ENCODE measurements around the gene FRMD4A.

Gene FRMD4A

DNA sequence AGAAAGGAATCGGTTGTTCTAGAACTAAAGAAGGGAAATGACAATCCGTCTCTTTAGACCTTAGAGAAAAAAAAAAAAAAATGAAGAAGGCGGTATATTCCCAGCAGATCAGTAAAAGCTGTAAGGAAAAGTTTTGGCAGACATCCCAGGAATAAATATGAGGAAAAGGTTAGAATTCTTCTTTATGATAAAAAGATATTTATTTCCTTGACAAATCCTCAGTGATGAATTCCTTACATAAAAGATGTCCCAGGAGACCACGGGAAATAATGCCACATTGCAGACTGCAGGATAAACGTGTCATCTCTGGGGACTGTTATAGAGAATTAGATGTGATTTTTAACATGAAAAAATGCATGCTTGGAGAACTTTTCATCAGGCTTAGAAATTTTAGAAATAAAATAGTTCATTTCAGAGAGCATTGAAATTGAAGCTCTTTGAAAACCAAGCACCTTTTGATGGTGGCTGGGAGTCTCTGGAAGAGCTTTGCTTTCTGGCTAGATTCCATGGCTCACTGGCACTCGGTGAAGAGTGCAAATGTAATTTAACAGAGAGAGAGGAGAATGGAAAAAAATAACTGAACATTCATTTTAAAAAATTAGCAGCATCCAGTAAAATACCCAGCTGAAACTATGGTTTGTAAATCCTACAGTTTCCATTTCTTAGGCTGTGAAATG lies 645.8 kb downstream of the FRMD4A start:
- DNase-seq: no peak

DNA sequence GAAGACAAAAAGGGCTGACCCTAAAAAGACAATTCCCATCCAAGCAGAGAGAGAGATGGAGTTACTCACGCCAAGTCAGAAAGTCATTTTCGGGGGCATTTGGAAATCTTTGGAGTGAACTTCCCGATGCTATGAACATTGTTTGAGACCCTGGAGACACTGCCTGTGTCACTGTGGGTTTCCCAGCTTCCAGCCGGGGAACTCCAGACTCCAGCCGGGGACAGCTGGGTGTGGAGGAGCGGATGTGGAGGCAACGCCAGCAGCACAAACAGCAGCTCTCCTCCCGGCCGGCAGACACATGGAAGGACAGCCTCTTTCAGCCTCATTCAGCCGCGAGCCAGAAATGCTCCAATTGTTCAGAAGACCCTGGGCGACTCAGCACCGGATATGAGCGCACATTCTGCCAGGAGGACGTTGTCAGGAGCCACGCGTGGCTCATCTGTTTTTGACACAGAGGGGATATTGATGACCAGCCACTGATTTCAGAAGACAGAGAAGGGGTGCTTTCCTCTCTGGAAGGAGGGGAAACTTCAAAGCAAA lies 646.4 kb downstream of the FRMD4A start:
- no peak for DNase-seq

DNA sequence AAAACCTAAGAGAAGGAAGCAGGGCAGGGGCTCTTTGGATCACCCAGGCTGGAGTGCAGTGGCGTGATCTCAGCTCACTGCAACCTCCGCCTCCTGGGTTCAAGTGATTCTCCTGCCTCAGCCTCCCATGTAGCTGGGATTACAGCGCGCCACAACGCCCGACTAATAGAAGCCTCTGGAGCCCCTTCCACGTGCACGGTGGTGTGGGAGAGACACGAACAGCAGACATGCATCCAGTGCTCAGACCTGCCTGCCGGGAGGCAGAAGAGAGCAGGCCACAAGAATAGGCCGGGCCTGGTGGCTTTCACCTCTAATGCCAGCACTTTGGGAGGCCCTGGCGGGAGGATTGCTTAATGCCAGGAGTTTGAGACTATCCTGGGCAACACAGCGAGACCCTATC lies 647.7 kb downstream of the FRMD4A start:
- DNase-seq: no peak

DNA sequence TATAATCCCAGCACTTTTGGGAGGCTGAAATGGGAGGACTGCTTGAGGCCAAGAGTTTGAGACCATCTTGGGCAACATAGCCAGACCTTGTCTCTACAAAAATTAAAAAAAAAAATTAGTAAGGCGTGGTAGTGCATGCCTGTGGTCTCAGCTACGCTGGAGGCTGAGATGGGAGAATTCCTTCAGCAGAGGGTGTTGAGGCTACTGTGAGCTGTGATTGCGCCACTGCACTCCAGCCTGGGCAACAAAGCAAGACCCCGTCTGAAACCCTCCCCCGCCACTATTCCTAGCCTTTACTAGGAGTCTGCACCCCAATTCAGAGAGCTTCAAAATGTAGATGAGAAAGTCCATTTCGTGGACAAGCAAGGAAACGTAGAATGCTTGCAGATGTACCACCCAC lies 648.8 kb downstream of the FRMD4A start:
- no peak for DNase-seq

DNA sequence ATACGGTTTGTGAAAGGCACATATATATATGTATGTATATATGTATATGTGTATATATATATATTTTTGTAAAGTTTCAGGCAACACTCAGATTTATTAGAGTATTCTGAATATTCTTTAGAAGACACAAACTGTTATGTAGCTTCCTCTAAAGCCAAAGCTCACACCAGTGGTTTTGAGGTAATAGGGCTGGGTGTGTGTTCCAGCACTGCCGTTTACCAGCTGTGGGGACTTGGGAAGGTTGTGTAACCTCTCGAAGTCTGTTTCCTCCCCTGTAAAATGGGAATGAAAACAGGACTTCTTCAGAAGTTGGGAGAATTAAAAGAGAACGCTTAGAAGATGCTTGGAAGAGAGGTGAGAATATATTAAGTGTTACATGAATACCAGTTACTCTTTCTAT lies 649.2 kb downstream of the FRMD4A start:
- DNase-seq: no peak

DNA sequence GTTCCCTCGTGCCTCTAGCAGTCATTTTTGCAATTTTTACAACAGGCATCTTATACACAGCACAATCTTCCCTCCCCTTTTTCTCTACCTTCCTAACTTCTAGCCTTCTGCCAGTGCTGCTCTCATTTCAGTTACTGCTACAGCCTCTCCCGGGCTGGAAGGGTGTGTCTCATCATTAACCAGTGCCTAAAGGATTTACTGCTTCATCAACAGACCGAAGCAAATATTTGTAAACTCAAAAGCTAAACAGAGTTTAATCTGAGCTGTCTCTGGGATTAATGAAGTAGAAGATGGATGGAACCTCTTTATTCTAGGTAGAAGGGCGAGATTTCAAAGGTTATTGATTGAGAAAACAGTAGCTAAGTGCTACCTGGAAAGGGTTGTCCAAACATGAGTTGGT lies 649.6 kb downstream of the FRMD4A start:
- DNase-seq: no peak

DNA sequence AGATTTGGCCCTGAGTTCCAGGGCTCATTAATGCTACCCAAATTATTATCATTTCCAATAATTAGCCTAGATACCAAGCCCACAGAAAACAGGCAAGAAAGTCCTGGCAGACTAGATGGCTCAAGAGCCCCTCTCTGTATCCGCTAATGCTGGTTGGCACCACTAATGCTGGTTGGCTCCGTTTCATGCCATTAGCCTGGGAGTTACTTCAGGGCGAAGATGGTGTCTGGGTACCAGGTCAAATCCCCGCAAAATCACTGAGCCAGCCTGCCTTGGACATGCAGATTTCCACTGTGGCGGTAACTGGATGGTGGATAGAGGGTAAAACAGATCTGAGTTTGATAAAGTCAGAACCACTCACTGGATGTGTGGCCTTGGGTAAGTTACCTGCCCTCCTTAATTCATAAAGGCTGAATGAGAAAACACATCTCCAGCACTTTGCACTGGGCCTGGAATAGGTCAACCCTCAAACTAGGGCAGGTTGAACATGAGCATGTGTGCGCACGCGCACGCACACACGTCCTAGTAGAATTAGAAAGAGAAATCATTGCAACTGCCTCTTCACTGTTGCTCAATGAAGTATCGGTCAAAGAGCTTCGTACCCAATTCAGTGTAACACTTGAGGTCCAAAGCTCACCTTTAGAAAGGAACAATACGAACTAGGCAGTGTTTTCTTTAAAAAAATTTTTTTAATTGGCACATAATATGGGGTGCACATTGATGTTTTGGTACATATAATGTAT lies 652.5 kb downstream of the FRMD4A start:
- no peak for DNase-seq

DNA sequence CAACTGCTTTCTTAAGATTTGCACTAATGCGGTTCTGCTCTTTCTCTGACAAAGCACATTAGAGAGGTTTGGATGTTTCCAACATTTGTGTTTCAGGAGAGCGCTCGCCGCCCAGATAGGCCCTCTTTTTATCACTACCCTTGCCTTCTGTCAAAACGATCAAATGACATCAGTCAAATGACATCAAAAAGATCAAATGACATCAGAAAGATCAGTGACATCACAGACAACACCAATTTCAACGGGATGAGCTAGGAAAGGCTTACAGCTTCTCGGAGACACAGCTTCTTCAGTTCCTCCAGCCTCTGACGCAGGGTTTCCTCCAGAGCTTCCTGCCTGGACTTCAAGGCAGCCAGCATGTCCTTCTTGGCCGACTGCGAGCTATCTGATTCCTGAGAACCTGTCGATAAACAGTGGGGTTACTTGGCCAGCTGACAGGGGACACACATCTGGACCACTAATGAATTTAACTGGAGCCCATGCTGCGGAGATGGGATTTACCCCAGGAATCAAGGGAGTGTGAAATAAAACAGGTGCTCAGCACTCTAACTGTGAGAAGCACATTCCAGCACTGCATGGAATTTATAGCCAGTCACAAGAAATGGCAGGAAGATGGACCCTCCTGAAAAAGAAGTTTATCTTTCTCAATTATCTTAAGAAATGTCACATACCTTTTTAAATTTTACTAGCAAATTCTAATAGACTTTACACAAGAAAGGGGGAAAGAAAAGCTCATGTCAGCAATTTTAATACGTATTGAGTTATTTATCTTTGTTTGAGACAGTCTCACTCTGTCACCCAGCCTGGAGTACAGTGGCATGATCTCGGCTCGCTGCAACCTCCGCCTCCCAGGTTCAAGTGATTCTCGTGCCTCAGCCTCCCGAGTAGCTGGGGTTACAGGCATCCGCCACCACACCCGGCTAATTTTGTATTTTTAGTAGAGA lies 655.8 kb downstream of the FRMD4A start:
- DNase-seq: no peak

DNA sequence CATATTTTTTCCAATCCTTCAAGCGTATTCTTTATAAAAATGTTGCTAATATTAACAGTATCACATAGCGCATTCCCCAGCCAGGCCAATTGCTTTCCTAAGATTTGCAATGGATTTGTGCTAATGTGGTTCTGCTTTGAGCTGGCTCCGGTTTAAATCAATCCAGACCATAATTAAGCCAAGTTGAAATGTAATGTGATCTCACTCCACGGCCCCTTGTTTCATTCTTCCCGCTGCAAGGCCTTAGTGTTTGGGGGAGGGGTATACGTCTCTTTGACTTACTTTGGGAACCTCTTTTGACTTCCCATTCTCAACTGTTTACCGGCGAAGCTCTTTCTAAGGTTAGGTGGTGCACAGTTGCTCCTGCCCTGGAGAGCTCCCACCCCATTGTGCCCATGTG lies 657.6 kb downstream of the FRMD4A start:
- DNase-seq: no peak

DNA sequence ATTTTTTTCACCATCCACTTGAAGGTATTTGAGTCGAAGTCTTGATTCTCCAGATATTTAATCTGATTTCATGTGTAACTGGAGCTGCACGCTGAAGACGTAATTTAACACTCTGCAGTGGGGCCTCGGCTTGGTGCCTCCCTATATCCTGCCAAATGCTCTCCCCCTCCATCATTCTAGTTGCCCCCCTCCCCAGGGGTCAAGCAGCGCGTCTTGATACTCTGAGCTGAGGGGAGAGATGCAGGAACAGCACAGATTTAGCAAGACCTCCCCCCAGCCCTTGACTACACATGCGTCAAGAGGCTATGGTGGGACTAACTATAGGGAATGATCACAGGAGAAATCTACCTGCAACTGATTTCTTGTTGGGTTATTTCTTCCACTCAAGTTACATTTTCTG lies 658.2 kb downstream of the FRMD4A start:
- DNase-seq: no peak

DNA sequence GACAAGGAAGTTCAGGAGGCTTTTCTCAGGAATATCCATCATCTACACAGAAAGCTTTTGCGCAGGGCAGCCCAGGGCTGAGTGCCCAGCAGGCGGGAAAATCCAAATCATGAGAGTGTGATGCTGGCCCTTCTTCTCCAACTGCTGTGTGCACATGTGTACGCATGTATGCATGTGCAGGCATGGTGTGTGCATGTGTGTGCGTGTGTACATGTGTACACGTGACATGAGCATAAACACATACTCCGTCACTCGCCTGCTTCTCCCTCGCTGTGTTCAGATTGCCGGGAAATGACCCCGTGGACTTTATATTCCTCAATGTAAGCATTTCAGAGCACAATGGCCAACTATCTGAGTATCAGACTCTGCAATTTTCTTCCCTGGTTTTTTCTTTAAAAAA lies 658.8 kb downstream of the FRMD4A start:
- no peak for DNase-seq

DNA sequence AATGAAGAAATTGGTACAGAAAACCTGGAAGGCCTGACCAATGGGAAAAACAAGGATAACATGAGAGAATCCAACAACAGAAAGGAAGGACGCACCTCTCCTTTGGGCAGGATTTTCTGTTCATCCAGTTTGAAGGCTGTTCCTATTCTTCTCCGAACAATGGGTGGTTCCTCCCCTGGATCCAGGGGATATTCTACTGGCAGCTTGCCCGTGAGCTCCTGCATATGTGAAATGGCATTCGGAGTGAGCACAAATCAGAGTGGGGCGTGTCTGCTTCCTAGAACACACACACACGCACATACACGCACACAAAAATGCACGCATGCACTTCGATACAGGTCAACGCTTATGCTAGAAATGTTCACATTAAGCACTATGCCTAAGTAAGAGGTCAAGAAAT lies 660.4 kb downstream of the FRMD4A start:
- no peak for DNase-seq

DNA sequence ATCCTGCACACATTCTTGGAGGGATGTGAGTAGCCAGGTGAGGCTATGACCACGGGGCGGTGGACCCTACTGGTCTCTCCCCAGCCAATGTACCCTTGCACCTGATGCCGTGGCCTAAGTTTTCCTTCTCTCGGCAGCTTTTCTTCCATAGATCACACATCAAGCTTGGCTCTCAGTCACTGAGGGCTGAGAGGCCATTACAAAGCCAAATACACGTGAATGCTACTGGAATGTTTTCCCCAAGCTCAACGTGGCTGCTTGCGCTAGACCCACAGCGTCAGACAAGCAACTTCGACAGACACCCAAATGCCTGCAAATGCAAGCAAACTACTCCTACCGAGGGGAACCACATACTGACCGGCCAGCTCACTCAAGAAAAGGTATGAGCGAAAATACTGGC lies 660.8 kb downstream of the FRMD4A start:
- DNase-seq: no peak

DNA sequence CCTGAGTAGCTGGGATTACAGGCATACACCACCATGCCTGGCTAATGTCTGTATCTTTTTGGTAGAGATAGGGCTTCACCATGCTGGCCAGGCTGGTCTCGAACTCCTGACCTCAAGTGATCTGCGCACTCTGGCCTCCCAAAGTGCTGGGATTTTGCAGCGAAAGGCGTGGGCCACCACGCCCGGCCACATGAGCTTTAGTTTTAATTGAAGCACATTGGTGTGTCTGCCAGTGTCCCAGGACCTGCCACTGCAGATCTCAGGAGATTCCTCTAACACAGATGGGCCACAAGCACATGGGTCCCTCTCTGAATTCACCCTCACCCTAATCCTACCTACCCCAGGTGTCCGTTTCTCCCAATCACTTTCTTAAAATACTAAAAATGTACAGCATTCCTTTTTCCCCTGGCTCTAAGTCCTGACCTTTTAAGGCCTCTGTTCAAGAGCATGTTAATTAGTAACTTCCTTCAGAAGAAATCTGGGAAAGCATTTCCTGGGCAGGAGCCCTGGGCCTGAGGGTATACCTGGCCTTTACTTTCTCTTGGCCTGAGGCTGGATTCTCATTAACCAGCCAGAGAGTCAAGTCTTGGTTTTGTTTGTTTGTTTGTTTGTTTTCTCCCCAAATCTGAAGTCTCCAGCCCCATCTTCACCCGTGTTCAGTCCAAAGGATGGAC lies 661.4 kb downstream of the FRMD4A start:
- DNase-seq: no peak

DNA sequence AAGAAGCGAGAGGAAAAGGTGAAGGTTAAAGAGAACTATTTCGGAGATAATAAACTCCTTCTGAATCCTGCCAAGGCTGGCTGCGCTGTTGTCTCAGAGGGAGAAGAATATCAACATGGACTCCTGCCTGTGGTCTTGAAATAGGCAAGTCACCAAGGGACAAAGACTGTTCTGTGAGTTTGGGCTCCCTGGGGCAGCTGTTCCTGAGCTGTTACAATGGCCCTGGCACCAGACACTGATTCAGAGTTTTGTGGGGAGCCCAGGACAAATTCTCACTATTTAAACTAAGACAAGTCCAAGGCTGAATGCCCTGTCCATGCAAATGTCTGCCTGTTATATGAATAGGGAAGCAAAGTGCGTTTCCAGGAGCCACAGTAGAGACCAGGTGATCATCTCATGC lies 662.6 kb downstream of the FRMD4A start:
- no peak for DNase-seq

DNA sequence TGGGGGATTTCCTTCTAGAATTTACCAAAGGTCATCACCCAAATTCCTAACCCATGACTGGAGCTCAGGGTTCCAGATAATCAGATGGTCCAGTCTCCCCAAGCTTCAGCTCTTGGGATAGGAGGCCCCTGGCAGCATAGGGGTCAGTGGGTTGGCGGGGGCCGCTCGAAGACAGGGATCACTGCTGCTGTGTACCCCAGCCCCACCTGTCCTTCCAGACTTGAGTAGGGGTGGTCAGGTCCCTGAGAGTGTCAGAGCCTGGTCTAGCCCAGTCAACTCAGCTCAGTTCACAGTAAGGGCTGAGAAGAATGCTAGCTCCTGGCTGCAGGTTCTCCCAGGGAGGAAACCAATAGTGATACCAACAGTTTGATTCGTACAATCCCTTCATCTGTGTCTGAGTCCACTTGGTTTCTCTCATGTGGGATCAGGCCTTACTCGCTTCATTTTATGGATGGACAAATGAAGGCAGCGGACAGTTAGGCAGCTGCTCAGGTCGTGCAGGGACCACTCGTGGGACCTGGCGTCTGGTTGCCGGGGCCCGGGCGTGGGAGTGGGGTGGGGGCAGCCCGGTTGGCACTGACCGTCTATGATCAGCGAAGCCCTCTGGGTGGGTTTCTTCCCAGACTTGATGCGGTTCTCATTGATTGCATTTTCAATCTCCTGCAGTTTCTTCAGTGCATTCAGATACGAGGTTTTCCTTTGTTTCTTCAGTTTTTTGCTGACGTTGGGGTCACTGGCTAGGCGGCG lies 665.0 kb downstream of the FRMD4A start:
- DNase-seq: no peak

DNA sequence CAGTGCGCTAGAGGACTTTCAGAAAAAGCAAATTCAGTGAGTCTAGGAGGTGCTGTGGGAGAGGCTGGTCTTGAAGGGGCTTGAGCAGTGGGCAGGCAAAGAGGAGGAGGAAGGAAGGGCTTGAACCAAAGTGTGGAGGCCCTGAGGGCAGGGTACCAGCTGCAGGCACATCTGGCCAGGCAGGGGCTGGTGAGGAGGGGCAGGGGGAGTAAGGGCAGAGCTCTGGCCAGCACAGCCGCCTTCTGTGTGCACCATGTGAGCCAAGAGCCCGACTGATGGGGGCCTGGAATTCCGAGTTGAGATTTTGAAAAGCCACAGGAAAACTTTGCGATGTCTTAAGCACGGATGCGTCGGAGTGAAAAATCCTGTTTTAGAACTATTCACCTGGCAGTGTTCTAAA lies 669.5 kb downstream of the FRMD4A start:
- no peak for DNase-seq

DNA sequence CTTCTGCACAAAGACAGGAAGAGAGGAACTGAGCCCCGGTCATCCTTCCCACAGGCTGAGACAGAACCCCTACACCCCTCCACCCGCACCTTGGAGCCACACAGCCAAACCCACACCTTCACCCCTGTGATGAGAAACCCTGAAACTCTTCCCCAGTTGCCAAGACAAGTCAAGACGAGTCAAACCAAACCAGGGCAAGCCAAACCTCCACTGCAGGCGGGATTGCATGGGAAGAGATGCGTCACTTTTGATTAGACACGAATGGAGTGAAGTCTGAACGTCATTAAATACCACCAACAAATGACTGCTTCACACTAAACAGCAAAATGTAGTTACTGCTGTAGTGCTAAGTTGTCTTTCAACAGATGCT lies 670.2 kb downstream of the FRMD4A start:
- DNase-seq: no peak

DNA sequence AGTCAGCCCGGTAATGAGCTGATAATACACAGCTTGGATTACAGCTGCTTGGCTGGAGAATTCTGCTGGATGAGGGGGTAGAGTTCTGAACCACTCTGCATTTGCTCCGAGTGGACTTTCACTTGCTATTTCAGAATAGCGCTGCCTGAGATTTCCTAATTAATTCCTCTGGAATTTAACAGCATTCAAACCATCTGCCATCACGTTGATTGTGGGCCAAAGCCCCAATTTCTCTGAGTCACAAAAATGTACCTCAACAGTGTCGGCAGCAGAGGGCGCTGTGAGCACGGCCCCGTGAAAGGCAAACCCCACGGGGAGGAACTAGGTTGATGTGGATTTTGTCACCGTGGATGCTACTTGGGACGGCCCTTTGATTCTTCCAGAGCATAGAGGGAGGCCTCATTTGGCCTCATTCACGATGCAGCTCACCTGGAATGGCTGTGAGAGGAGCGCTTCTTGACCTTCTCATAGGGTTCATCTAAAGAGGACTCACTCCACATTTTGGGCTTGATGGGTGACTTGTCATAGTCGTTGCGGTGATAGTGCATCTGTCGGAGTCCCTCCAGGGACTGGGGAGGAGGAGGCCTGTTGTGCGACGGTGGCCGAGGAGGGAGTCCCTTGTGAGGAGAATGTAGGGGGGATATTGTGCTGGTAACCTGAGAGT lies 670.7 kb downstream of the FRMD4A start:
- DNase-seq: peak; percentile 42

DNA sequence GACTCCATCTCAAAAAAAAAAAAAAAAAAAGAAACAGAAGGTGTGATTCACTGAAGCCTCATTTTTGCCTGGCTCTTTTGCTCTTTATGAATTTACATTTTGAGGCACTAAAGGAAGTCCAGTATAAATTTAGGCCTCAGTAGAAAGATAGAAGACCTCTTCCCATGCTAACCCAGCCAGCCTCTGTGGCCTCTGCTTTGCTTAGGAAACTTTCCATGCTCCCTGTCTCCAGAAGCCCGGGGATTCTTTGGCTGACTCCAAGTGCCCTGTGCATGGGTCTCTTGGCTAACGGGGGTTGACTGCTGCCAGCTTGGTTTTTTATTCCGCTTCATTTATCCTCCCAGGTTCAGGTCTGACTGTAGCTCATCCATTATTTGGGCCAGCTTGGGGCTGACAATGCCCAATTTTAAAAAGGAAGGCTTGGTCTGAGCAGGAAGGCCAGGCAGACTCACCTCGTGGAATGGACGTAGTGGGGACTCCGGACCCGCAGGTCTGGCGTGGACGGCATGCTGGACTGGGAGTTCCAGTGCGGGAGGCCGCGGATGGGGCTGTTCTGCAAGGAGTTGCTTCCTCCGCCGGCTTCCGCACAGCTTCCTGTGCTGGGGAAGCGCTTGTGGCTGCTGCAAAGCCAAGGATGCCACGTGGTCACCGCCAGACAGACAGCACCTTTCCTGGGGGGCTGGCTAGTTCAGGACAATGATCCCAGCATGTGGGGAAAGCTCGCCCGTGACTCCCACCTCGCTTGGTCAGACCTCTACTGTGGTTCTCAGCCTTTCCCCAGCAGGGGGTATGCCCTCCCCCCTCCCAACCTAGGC lies 671.6 kb downstream of the FRMD4A start:
- no peak for DNase-seq

DNA sequence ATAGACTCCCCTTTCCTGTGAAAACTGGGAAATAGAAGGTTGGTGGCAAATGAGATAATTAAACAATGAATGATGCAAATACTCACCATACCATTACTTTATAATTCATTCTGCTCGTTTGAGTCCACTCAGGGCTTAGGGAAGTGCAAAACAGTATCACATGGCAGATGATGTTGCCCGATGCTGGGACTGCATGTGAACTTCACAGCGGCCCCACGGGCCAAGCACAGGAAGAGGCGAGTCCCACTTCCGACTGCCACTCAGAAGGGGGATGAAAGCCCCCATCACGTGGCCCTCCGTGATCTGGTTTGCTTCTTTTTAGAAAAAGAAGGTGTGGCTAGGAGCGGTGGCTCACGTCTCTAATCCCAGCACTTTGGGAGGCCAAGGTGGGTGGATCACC lies 672.5 kb downstream of the FRMD4A start:
- DNase-seq: no peak

All from central memory CD4-positive, alpha-beta T cell (primary cell).